Measurements from ENCODE around the gene IL21R.

DNA sequence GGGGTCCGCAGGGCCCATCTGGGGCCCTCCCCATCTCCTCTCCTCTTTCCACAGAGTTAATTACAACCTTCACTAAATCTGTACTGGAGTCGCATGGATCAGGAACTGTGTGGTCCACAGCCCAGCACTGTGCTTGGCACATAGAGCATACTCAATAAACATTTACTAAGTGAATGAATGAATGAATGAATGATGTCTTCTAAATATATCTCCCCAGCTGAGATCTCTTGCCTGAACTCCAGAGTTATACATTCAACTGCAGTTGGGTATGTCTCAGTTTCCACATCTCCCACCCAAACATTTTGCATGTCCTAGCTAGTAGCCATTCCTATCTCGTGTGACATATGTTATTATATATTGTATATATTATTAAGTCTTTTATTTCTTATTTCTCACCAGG lies 28.7 kb upstream of the IL21R start:
- TF ChIP-seq FOXP2 (optimal IDR thresholded peaks at IDR 0.05; ENCODE audit: borderline replicate concordance, extremely low read depth, extremely low read length, insufficient read depth) (no peak), TAF1 (IDR thresholded peaks at IDR 0.05; ENCODE audit: borderline replicate concordance, insufficient read depth, low read length) (no peak), POLR2AphosphoS5 (IDR thresholded peaks at IDR 0.05; ENCODE audit: low read depth, low read length) (no peak), REST (IDR thresholded peaks at IDR 0.05; ENCODE audit: insufficient read depth in 1 of 2, low read depth in 2 of 2, low read length in 2 of 2) (no peak), SIN3A (IDR thresholded peaks at IDR 0.05; ENCODE audit: borderline replicate concordance, insufficient read depth, low read length) (no peak)

Data from PFSK-1 (cell line).